Fibroblast of mammary gland (primary cell): ENCODE data around the gene DPCD.

ENCODE experiments used
- DNase-seq: peaks from one replicate; pipeline ENCODE4 v3.0.0-alpha.2; 2010; ENCODE audit warnings: low read depth
- H3K4me3 ChIP-seq: 2 replicates; pipeline ENCODE4 v1.5.1; 2011; ENCODE audit warnings: low read depth, mild to moderate bottlenecking, low read length, moderate library complexity; ENCODE audit not compliant: control insufficient read depth
- CTCF ChIP-seq: conservative IDR thresholded peaks from 2 replicates; pipeline ENCODE4 v1.5.1; 2011; ENCODE audit warnings: low read depth, low read length, inconsistent platforms; ENCODE audit not compliant: control insufficient read depth, insufficient read depth

Gene DPCD

DNA sequence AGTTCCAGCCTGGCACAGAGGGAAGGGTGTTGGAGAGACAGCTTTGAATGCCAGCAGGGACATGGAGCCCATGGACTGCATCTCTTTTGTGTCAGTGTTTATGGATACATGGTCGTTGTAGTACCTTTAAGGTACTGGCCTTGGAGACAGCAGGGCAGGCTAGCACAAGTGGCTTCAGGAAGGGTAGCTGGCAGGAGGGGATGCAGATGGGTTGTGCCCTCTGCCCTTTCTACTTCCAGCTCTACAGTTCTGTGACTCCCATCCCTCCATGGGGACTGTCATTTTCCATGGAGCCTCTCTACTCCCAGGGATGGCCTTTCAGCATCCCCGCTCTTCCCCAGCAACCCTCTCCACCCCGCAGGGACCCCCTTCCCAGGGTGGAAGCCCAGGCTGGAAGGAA is 25.1 kb upstream of the DPCD start:
- H3K4me3 ChIP-seq = no peak overlapping the region
- no peak for TF ChIP-seq CTCF
- DNase-seq = no peak

- H3K4me3 ChIP-seq = no peak overlapping the region
- TF ChIP-seq CTCF = no peak
- DNase-seq = no peak
These were observed 24.6 kb upstream of the DPCD start for GRCh38 chr10:101563497-101564040.

- DNase-seq = no peak
- no peak for TF ChIP-seq CTCF
- H3K4me3 ChIP-seq = no peak overlapping the region
These were observed 23.6 kb upstream of the DPCD start for GRCh38 chr10:101564490-101564991.

GRCh38 chr10:101565370-101565900 is 22.7 kb upstream of the DPCD start:
- no peak for TF ChIP-seq CTCF
- H3K4me3 ChIP-seq = no peak overlapping the region
- DNase-seq = no peak

- DNase-seq = no peak
- no peak for TF ChIP-seq CTCF
- H3K4me3 ChIP-seq = no peak overlapping the region
These were observed 22.2 kb upstream of the DPCD start for GRCh38 chr10:101565936-101566332.

- no peak for DNase-seq
- no peak for TF ChIP-seq CTCF
- no peak overlapping the region for H3K4me3 ChIP-seq
These were observed 21.6 kb upstream of the DPCD start for GRCh38 chr10:101566333-101567164.
